Astrocyte of the cerebellum (primary cell): Measurements from ENCODE around the gene PPEF2.

Experiments used
- DNase-seq: peaks from one replicate; pipeline ENCODE4 v3.0.0-alpha.2; 2011; ENCODE audit warnings: low read depth
- H3K4me3 ChIP-seq: 2 replicates; pipeline ENCODE4 v1.5.1; 2011; ENCODE audit warnings: mild to moderate bottlenecking, low read depth, low read length, moderate library complexity
- CTCF ChIP-seq: IDR thresholded peaks from 2 replicates; pipeline ENCODE4 v1.5.1; 2012; ENCODE audit warnings: low read length, low read depth, moderate library complexity, mild to moderate bottlenecking; ENCODE audit errors: missing control alignments
- in situ Hi-C: cut with HindIII; loops from 2 replicates; pipeline ENCODE4 v1.10.0; 2017; ENCODE audit warnings: low sequenced_read_pairs

Gene PPEF2

GRCh38 chr4:75830906-75831305 lies 71.3 kb downstream of the PPEF2 start:
- no peak overlapping the region for H3K4me3 ChIP-seq
- in situ Hi-C loops, result no loop called here
- no peak for DNase-seq
- TF ChIP-seq CTCF, result no peak

GRCh38 chr4:75823812-75824211 lies 78.4 kb downstream of the PPEF2 start:
- no peak for TF ChIP-seq CTCF
- H3K4me3 ChIP-seq, result no peak overlapping the region
- in situ Hi-C loops, result no loop called here
- no peak for DNase-seq

- no peak for TF ChIP-seq CTCF
- in situ Hi-C loops, result no loop called here
- no peak overlapping the region for H3K4me3 ChIP-seq
Observed at GRCh38 chr4:75822416-75822815, 79.8 kb downstream of the PPEF2 start.

GRCh38 chr4:75821966-75822365 lies 80.3 kb downstream of the PPEF2 start:
- in situ Hi-C loops, result no loop called here
- no peak for DNase-seq
- H3K4me3 ChIP-seq, result no peak overlapping the region
- no peak for TF ChIP-seq CTCF

More at GRCh38 chr4:75822416-75822815, 79.8 kb downstream of the PPEF2 start:
- DNase-seq, result no peak

- TF ChIP-seq CTCF, result no peak
- no peak for DNase-seq
- in situ Hi-C loops, result no loop called here
- H3K4me3 ChIP-seq, result no peak overlapping the region
Observed at GRCh38 chr4:75821216-75821615, 81.0 kb downstream of the PPEF2 start.

GRCh38 chr4:75820676-75821075 lies 81.6 kb downstream of the PPEF2 start:
- no peak for DNase-seq
- TF ChIP-seq CTCF, result no peak
- H3K4me3 ChIP-seq, result no peak overlapping the region
- in situ Hi-C loops, result no loop called here

- no peak overlapping the region for H3K4me3 ChIP-seq
- no peak for TF ChIP-seq CTCF
- in situ Hi-C loops, result no loop called here
- DNase-seq, result no peak
Observed at GRCh38 chr4:75820197-75820596, 82.1 kb downstream of the PPEF2 start.
